ENCODE measurements around the gene ZNF597.

ZNF597 gene

GRCh38 chr16:3471518-3472176 is 28.3 kb upstream of the ZNF597 start:
- no peak for DNase-seq (ENCODE audit: low spot score)
- no peak for TF ChIP-seq CTCF (IDR thresholded peaks at IDR 0.05; ENCODE audit: extremely low read depth, missing control alignments)

DNA sequence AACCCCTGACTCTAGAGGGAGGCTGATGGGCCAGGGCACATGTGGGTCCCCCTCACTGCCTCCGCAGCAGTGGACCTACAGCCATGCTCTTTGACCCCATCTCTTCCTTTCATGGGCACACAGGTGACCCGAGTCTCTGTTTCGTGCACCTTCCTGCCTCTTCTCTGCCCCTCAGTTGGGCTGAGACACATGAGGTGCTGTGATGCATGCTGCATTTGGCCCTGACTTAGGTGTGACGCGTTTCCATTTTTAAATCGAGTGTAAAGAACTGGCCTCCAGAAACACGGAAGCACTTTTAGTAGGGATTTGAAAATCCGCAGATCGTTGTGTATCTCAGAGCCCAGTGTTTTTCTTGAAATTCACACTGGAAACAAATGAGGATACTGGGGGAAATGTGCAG is 27.4 kb upstream of the ZNF597 start:
- no peak for TF ChIP-seq CTCF (IDR thresholded peaks at IDR 0.05; ENCODE audit: extremely low read depth, missing control alignments)
- DNase-seq (ENCODE audit: low spot score) = no peak

DNA sequence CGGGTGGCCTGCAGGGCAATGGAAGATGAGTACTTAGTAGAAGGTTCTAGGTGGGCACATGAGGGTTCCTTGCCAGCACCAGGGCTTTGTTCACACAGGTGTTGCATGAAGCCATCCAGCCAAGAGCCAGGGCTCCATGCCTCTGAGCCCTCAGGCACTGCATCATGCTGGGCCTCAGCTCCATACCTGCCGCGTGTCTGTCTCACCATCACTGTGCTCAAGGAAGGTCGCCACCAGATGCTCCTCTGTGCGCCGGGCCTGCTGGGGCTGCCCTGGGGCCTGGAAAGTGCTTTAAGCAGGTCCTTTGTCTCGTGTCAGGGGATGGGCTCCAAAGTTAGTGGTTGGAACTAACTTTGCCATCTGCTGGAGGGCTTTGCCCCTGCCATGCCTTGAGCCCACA is 26.4 kb upstream of the ZNF597 start:
- no peak for TF ChIP-seq CTCF (IDR thresholded peaks at IDR 0.05; ENCODE audit: extremely low read depth, missing control alignments)
- DNase-seq (ENCODE audit: low spot score) = no peak

- DNase-seq (ENCODE audit: low spot score) = no peak
- TF ChIP-seq CTCF (IDR thresholded peaks at IDR 0.05; ENCODE audit: extremely low read depth, missing control alignments) = no peak
These were observed 25.2 kb upstream of the ZNF597 start for GRCh38 chr16:3468501-3468900.

GRCh38 chr16:3467921-3468320 is 24.6 kb upstream of the ZNF597 start:
- DNase-seq (ENCODE audit: low spot score) = no peak
- no peak for TF ChIP-seq CTCF (IDR thresholded peaks at IDR 0.05; ENCODE audit: extremely low read depth, missing control alignments)

DNA sequence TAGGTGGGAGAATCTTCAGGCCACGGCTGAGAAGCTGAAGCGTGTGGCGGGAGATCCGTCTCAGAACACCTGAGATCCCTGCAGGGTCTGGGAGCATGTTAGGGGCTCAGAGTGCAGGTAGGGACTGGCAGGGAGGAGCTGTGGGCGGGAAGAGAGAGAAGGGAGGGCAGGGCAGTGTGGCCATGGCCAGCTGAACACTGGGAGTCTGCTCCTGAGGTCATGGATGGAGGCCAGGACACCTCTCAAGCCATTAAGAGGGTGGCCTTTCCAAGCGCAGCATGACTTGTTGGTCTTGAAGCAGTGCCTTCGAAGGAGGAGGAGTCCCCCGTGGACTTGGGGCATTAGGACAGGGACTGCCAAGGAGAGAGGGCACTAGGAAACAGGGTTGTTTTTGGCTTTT is 23.9 kb upstream of the ZNF597 start:
- DNase-seq (ENCODE audit: low spot score) = no peak
- no peak for TF ChIP-seq CTCF (IDR thresholded peaks at IDR 0.05; ENCODE audit: extremely low read depth, missing control alignments)

DNA sequence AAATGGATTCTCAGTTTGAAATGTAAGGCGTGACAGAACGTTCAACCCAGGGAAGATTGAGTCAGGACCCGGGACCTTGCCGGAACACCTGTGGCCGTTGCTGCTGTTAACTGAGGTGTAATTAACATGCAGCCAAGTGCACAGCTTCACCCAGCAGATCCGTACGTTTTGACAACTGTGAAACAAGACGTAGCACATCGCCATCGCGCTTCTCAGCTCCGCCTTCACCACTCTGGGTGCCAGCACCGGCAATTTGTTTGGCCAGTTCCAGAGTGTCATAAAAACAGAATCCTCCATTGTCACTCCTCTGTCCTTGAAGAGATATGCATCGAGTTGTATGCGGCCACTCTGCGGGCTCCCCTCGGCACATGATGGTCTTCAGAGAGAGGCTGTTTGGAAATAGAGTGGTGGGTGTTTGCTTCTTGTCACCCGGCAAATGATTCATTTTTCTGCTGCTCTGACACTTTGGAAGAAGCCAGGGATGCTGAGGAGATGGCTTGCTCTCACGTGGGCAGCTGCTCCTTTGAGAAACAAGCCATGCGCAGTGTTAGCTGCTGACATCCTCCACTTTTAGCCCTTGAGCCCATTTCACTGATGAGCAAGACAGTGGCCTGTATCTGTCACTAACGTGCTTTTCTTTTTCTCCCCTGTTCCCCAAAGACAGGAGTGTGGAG is 22.7 kb upstream of the ZNF597 start:
- TF ChIP-seq CTCF (IDR thresholded peaks at IDR 0.05; ENCODE audit: extremely low read depth, missing control alignments) = no peak
- no peak for DNase-seq (ENCODE audit: low spot score)

Measured in GM20000 (cell line).